ENCODE measurements around the gene ABCB8.

DNA sequence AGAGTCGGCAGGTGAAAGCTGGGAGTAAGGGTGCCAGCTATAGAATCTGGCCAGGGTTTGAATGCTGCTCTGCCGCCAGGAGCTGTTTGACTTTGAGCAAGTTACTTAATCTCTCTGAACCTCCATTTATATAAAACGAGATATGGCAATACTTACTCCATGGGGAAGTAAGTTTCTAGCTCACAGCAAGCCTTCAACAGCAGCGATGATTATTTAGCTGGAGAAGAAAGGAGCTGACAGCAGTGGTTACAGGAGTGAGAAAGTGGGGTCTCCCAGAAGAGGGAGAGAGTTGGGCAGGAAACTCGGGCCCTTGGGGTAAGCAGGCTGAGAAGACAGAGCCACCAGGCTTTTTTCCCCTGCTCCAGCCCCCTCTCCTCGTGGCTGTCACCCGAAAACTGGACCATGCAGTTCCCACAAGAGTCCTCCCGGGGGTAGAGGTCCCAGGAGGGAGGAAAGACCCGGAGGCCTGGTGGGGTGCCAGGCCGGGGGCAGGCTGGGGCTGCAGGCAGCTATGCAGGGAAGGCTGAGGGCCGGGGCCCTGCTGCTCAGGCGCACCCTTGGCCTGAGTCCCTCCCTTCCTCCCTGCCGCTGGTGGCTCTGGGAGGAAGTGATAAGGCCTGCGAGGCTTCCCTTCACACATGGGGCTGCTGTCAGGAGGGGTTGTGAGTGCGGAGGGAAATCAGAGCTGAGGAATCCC, 34.0 kb upstream of the ABCB8 start:
- TF ChIP-seq, protein P1, sequence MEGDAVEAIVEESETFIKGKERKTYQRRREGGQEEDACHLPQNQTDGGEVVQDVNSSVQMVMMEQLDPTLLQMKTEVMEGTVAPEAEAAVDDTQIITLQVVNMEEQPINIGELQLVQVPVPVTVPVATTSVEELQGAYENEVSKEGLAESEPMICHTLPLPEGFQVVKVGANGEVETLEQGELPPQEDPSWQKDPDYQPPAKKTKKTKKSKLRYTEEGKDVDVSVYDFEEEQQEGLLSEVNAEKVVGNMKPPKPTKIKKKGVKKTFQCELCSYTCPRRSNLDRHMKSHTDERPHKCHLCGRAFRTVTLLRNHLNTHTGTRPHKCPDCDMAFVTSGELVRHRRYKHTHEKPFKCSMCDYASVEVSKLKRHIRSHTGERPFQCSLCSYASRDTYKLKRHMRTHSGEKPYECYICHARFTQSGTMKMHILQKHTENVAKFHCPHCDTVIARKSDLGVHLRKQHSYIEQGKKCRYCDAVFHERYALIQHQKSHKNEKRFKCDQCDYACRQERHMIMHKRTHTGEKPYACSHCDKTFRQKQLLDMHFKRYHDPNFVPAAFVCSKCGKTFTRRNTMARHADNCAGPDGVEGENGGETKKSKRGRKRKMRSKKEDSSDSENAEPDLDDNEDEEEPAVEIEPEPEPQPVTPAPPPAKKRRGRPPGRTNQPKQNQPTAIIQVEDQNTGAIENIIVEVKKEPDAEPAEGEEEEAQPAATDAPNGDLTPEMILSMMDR (IDR thresholded peaks at IDR 0.05): no peak
- peak in 1 of 2 donors; percentile 18 for TF ChIP-seq POLR2A (IDR thresholded peaks at IDR 0.05)

Measured in heart left ventricle (tissue), 13 donors.